HG03280 (cell line): ENCODE data around the gene DNASE1.
"Not testable (repeated sequence)": the region's sequence is repeated elsewhere in the genome, so short reads cannot be mapped to it uniquely, and the experiment has no call there.

Experiments
- ATAC-seq: cut with Tn5 transposase; IDR thresholded peaks from one replicate; pipeline ENCODE4 v1.9.1; 2021; ENCODE audit warnings: mild to moderate bottlenecking, moderate library complexity; ENCODE audit not compliant: unreplicated experiment

DNASE1 gene

GRCh38 chr16:3640632-3641501 lies 13.6 kb upstream of the DNASE1 start:
- no peak for ATAC-seq

DNA sequence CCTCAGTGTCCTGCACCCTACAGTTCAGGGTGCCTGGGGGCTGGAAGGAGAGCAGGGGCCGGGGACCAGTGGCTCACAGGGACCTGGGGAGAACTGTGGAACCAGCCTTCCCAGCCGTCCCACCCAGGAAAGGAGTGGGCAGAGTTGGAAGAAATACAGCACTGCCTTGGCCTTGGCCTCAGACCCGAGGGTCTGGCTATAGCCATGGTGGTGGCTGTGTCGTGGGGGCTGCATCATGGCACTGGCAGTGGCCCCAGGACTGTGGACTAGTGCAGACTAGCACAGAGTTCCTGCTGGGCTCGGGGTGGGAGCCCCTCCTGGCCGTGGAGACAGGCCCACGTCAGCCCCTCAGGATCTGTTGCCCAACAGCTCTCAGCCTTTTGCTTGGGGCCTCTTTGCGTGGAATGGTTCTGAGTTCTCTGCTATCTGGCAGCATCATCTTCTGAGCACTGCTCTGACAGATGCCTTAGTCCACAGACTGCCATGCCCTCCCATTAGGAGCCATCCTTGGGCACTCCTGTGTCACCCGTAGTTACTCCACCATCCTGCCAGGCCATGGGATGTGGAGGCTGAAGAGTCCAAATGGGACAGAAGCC lies 12.6 kb upstream of the DNASE1 start:
- ATAC-seq, result no peak

DNA sequence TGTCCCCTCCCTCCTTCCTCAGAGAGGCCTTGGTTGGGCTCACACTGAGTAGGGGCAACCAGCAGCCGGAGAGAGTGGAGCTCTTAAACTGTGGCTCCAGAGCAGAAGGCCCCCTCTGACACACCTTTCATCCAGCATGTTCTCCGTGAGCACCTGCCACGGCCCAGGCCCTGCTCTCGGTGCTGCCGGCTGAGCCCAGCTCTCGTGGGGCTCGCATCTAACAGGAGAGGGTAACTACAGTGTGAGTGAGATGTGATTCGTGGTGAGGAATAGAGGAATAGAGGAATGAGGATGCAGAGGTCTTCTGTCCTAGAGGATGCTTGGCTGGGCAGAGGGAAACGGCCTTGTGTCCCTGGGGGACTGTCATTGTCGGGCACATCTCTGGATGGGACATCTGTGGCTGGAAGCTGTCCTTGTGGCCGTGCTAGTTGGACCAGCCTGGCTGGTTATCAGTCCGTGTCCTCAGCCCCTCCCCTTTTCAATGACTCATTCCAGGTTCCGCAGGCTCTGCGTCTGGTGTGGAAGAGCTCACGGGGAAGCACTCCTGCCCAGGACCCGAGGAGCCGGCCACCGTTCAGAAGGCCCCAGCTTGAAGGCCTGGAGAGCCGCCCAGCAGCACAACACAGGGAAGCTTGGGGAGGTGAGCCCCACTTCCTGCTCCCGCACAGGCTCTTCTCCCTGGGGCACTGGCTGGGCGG lies 11.9 kb upstream of the DNASE1 start:
- ATAC-seq, result no peak

GRCh38 chr16:3643095-3643730 lies 11.3 kb upstream of the DNASE1 start:
- no peak for ATAC-seq

GRCh38 chr16:3645108-3645503 lies 9.4 kb upstream of the DNASE1 start:
- no peak for ATAC-seq

DNA sequence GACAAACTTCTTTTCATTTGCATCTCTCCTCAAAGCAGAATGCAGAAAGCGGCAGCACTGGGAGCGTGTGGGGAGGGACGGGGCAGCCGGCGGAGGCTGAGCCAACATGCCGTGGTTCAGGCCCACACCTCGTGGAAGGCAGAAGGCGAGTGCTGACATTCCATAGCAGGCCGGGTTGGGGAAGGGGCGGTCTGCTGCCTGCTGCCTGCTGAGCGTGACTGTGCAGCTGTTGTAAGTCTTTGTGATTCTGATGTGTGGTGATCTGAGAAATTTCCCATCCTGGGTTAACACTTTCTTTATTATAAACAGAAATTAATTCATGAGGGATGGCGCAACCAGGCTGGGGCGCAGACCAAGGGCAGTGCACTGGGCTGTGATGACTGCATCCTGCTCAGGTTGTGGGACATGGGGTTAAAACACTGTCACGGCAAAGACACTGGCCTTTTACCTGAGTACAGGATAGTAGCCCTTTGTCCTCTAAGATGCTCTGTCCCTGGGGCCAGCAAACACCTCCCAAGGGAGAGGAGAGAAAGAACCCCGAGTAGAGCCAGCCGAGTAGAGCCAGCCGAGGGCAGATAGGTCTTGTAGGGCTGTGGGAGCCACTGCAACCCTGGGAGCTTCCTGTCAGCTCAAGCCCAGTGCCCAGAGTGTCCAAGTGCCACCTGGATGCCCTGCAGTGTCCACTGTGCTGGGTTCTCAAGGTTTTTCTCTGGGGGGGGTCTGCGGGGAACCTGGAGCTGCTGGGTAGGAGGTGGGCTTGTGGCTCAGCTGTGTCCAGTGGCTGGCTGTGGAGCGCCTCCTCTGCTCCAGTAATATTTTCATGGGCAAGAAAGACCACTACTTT lies 8.8 kb upstream of the DNASE1 start:
- no peak for ATAC-seq

GRCh38 chr16:3646348-3646920 lies 8.1 kb upstream of the DNASE1 start:
- no peak for ATAC-seq

GRCh38 chr16:3650631-3651265 lies 3.7 kb upstream of the DNASE1 start:
- ATAC-seq, result no peak

DNA sequence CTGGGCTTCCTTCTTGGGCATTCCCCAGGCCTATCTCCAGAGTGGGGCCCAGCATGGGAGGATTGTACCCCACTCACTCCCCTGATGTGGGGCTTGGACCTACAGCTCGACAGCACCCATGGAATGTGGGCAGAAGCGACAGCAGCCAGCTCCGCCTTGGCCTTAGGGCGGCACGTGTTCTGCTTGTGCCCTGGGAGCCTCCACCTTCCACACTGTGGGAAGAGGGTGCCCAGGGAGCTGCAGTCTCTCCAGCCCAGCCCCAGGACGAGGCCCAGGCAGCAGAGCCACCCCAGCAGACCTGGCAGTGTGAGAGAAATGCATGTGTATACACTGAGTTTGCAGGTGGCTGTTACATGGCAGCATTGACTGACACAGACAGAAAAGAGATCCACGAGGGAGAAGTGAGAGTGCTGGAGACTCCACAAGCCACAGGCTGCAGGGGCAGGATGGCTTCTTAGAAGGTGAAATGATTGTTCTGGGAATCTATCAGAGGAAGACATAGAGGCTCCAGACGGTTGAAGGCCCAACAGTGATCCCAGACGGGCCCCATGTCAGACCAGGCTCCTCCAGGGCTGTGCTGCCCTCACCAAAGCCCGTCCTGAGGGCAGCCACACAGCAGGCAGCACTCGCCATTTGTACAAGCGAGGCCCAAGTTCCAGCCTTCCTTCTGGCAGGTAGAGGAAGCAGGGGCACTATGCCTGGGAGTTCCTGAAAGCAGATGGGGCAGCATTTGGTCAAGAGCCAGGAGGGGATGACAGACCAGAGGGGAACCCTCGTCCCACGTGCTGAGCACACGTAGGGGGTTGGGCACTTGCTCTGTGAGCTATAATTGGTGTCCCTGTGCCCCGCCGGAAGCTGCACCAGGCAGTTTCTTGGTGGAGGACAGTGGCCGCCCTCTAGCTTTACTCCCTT lies 2.8 kb upstream of the DNASE1 start:
- no peak for ATAC-seq

GRCh38 chr16:3652373-3653195 lies 1.9 kb upstream of the DNASE1 start:
- ATAC-seq, result no peak

DNA sequence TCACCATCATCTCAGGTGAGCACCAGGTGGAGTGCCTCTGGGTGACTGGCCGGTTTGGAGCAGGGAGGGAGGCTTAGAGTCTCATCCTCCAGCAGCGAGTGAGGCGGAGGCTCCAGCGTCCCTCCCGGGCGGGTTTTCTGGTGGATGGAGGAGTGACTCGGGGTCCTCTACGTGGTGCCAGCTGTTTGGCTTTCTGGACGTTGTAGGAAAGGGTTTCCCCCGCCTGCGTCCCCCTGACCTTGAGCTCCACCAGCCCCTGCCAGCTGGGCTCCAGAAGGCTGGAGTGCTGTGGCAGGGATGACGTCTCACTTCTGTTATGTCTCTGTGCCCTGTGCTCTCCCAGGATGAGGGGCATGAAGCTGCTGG lies 522 bp downstream of the DNASE1 start:
- no peak for ATAC-seq

DNA sequence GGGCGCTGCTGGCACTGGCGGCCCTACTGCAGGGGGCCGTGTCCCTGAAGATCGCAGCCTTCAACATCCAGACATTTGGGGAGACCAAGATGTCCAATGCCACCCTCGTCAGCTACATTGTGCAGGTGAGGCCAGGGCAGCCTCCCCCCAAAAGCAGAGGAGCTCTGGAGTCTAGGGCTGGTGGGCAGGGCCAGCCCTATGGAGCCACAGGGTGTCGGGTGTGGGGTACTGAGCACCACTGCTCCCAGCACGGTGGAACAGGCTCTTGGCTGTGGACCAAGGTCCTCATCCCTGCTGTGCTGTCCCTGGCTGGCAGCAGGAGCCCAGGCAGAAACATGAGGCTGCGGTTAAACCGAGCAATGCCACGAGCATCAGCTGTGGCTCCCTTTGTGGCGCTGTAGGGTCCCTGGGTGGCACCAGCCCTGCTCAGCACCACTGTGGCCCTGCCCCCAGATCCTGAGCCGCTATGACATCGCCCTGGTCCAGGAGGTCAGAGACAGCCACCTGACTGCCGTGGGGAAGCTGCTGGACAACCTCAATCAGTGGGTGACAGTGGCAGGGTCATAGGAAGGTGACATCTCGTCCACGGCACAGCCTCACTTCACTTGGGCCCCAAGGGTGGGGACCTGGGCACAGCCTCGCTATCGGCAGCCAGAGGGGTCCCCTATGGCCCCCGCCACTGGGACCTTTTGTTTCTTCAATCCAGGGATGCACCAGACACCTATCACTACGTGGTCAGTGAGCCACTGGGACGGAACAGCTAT lies 1.1 kb downstream of the DNASE1 start:
- no peak for ATAC-seq

DNA sequence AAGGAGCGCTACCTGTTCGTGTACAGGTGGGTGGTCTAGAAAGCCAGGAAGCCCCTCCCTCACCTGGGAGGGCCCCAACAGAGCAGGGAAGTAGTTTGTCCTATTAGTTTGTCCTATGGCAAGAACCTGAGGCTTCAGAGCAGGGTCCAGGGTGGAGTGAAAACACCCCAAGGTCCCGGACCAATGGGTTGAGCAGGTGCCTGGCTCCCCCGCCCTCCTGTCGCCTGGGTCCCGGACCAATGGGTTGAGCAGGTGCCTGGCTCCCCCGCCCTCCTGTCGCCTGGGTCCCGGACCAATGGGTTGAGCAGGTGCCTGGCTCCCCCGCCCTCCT lies 1.6 kb downstream of the DNASE1 start:
- ATAC-seq, result not testable (repeated sequence)

- ATAC-seq, result no peak
Measured at GRCh38 chr16:3656491-3657468, 2.3 kb downstream of the DNASE1 start.

GRCh38 chr16:3659251-3659650 lies 4.8 kb downstream of the DNASE1 start:
- ATAC-seq, result no peak

GRCh38 chr16:3661311-3661710 lies 6.8 kb downstream of the DNASE1 start:
- ATAC-seq, result no peak
